SK-N-SH (cell line): Measurements from ENCODE around the gene PFKP. TPM values are rescaled to one million over a fixed set of nuclear protein-coding genes. Genes with fewer than 3 reads are reported as not detected.

Source experiments
- CTCF ChIA-PET: fragments of 300-600, 350-600 bp; formaldehyde crosslinking; extraction: SDS; loops from one replicate; lab custom pipeline; 2021; lab: Yijun Ruan, JAX
- POLR2A ChIA-PET: fragments of 350-600 bp; sonication (Branson Sonifier 250); formaldehyde crosslinking; extraction: SDS; loops from one replicate; lab custom pipeline; 2020; ENCODE audit warnings: antibody characterized with exemption, inconsistent platforms; lab: Yijun Ruan, JAX
- DNase-seq: peaks from one replicate; pipeline ENCODE4 v3.0.0; 2012
- H2AFZ ChIP-seq: fragments of 200-600 bp; sonication (generic); 2 replicates; pipeline ENCODE4 v1.8.1; 2016; ENCODE audit warnings: antibody characterized with exemption, mild to moderate bottlenecking, low read depth
- H3F3A ChIP-seq: fragments of 200-600 bp; sonication (generic); replicated peaks from 2 replicates; pipeline ENCODE3; 2016; ENCODE audit warnings: antibody characterized with exemption, mild to moderate bottlenecking; ENCODE audit not compliant: insufficient read depth
- H3K27ac ChIP-seq, 2 experiments: fragments of 200-500 bp in 1 of 2; fragments of 200-600 bp in 1 of 2; sonication (Bioruptor generic) in 1 of 2; sonication (generic), shearing (Covaris generic) in 1 of 2; 2 replicates each; pipeline versions ENCODE4 v1.5.1 to v1.6.1; 2014 to 2016; ENCODE audit warnings: low read depth in 2 of 2, inconsistent platforms in 1 of 2, low read length in 1 of 2, mild to moderate bottlenecking in 1 of 2, mixed read lengths in 1 of 2
- H3K27me3 ChIP-seq: fragments of 200-600 bp; sonication (generic), shearing (Covaris generic); 2 replicates; pipeline ENCODE4 v1.6.1; 2016; ENCODE audit warnings: mixed run types; ENCODE audit not compliant: insufficient read depth
- H3K36me3 ChIP-seq, 2 experiments: fragments of 200-500 bp in 1 of 2; fragments of 200-600 bp in 1 of 2; sonication (Bioruptor generic) in 1 of 2; sonication (generic) in 1 of 2; replicated peaks in 1 of 2; 2 replicates each; pipeline versions ENCODE3 to v1.5.1; 2014 to 2016; ENCODE audit warnings: low read length in 1 of 2, mild to moderate bottlenecking in 1 of 2; ENCODE audit not compliant: insufficient read depth in 2 of 2, control insufficient read depth in 1 of 2
- H3K4me1 ChIP-seq, 2 experiments: fragments of 200-500 bp in 1 of 2; fragments of 200-600 bp in 1 of 2; sonication (Bioruptor generic) in 1 of 2; sonication (generic), shearing (Covaris generic) in 1 of 2; 2 replicates each; pipeline versions ENCODE4 v1.5.1 to v1.6.1; 2014 to 2016; ENCODE audit warnings: low read depth in 1 of 2, low read length in 1 of 2, mixed run types in 1 of 2; ENCODE audit not compliant: insufficient read depth in 2 of 2, control insufficient read depth in 1 of 2
- H3K4me2 ChIP-seq: fragments of 200-600 bp; sonication (generic), shearing (Covaris generic); 2 replicates; pipeline ENCODE4 v1.6.1; 2017; ENCODE audit warnings: mixed run types
- H3K4me3 ChIP-seq, 2 experiments: fragments of 200-500 bp in 1 of 2; fragments of 200-600 bp in 1 of 2; sonication (Bioruptor generic) in 1 of 2; sonication (generic), shearing (Covaris generic) in 1 of 2; 2 replicates each; pipeline versions ENCODE4 v1.5.1 to v1.8.1; 2014 to 2016; ENCODE audit warnings: low read depth in 2 of 2, inconsistent platforms in 1 of 2, low read length in 1 of 2, mild to moderate bottlenecking in 1 of 2, mixed read lengths in 1 of 2, moderate library complexity in 1 of 2
- H3K79me2 ChIP-seq: fragments of 200-600 bp; sonication (generic); 2 replicates; pipeline ENCODE4 v1.8.1; 2017; ENCODE audit warnings: mild to moderate bottlenecking; ENCODE audit not compliant: insufficient read depth
- H3K9ac ChIP-seq: fragments of 200-600 bp; sonication (generic); 2 replicates; pipeline ENCODE4 v1.6.1; 2017; ENCODE audit warnings: mixed run types
- H3K9me2 ChIP-seq: fragments of 200-600 bp; sonication (generic); 2 replicates; pipeline ENCODE4 v1.6.1; 2017; ENCODE audit warnings: mixed run types
- H3K9me3 ChIP-seq: fragments of 200-600 bp; sonication (generic); 2 replicates; pipeline ENCODE4 v1.6.1; 2017; ENCODE audit warnings: mixed run types, mild to moderate bottlenecking, moderate library complexity
- H4K20me1 ChIP-seq: fragments of 200-600 bp; sonication (generic); 2 replicates; pipeline ENCODE4 v1.6.1; 2017; ENCODE audit warnings: mild to moderate bottlenecking, mixed run types; ENCODE audit not compliant: insufficient read depth
- EP300 ChIP-seq, 2 experiments: IDR thresholded peaks; 2 replicates each; pipeline versions ENCODE4 v1.4.0 to v1.6.1; 2012; ENCODE audit warnings: borderline replicate concordance in 1 of 2, low read depth in 1 of 2, low read length in 1 of 2
- JUND ChIP-seq: IDR thresholded peaks from 2 replicates; pipeline ENCODE4 v1.4.0; 2012
- NFIC ChIP-seq: IDR thresholded peaks from 2 replicates; pipeline ENCODE4 v1.4.0; 2012; ENCODE audit warnings: borderline replicate concordance
- RAD21 ChIP-seq: IDR thresholded peaks from 2 replicates; pipeline ENCODE4 v1.6.1; 2012; ENCODE audit warnings: mild to moderate bottlenecking, low read length
- RFX5 ChIP-seq: IDR thresholded peaks from 2 replicates; pipeline ENCODE4 v1.6.1; 2012; ENCODE audit warnings: mild to moderate bottlenecking, improper control_type of control experiment, low read length
- RXRA ChIP-seq: IDR thresholded peaks from 2 replicates; pipeline ENCODE4 v1.4.0; 2012; ENCODE audit warnings: low read depth, mild to moderate bottlenecking, borderline replicate concordance
- SIN3A ChIP-seq: IDR thresholded peaks from 2 replicates; pipeline ENCODE4 v1.6.1; 2012; ENCODE audit warnings: low read depth, mild to moderate bottlenecking, low read length, moderate library complexity, borderline replicate concordance
- TAF1 ChIP-seq: IDR thresholded peaks from 2 replicates; pipeline ENCODE4 v1.6.1; 2012; ENCODE audit warnings: low read depth, mild to moderate bottlenecking, low read length, moderate library complexity, borderline replicate concordance
- TEAD4 ChIP-seq: IDR thresholded peaks from 2 replicates; pipeline ENCODE4 v1.4.0; 2012; ENCODE audit warnings: mild to moderate bottlenecking, borderline replicate concordance; ENCODE audit not compliant: insufficient read depth
- WGBS: methylation state at CpG from one replicate; pipeline ENCODE4 v1.1.6; 2017; ENCODE audit warnings: low lambda C conversion rate; 5-methylcytosine and 5-hydroxymethylcytosine counted together
- polyA plus RNA-seq, 3 experiments: library from polyadenylated mRNA; depleted of rRNA; stranded (reverse); fragments of >200 nt; gene quantifications; 2 replicates each; pipeline ENCODE4 v1.2.3, GENCODE V29; 2012
- TF ChIP-seq, protein P1 (sequence below): IDR thresholded peaks from 2 replicates; pipeline ENCODE4 v1.6.1; 2012; ENCODE audit warnings: mild to moderate bottlenecking, low read depth, low read length, moderate library complexity
- TF ChIP-seq, protein P2 (sequence below): fragments of 150-350 bp; IDR thresholded peaks from 2 replicates; pipeline ENCODE4 v1.6.1; 2016; ENCODE audit warnings: mild to moderate bottlenecking, low read depth, low read length
- TF ChIP-seq, protein P3 (sequence below): IDR thresholded peaks from 2 replicates; pipeline ENCODE4 v1.4.0; 2012; ENCODE audit warnings: low read depth, borderline replicate concordance
- TF ChIP-seq, protein P4 (sequence below): IDR thresholded peaks from 2 replicates; pipeline ENCODE4 v1.4.0; 2012; ENCODE audit warnings: low read depth, borderline replicate concordance
- TF ChIP-seq, protein P5 (sequence below): IDR thresholded peaks from 2 replicates; pipeline ENCODE4; 2012

Gene PFKP
- polyA plus RNA-seq, 1 of the 3 experiments (the other 2 are of a cell fraction): 175 TPM

DNA sequence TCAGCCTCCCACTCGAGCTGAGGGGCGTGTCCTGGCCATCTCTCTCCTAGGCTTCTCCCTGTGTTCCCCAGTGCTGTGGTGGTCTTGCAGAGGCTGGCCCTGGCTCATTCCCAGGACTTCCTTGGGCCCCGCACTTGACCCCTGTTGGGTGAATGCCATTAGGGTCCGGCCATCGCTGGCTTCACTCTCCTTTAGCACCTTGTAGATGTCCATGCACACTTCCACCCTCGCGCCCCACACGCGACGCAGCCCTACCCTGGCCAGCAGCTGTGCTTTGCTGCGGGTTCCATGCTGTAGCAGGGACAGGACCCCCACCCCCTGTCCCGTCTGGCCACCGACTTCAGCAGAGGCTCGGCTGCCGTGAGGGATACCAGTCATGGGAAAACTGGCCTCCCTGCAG lies 58.9 kb downstream of the PFKP start (continued):
- no peak for TF ChIP-seq SIN3A
- TF ChIP-seq RAD21: no peak
- TF ChIP-seq TAF1: no peak
- no peak for TF ChIP-seq RFX5
- TF ChIP-seq, protein P1, sequence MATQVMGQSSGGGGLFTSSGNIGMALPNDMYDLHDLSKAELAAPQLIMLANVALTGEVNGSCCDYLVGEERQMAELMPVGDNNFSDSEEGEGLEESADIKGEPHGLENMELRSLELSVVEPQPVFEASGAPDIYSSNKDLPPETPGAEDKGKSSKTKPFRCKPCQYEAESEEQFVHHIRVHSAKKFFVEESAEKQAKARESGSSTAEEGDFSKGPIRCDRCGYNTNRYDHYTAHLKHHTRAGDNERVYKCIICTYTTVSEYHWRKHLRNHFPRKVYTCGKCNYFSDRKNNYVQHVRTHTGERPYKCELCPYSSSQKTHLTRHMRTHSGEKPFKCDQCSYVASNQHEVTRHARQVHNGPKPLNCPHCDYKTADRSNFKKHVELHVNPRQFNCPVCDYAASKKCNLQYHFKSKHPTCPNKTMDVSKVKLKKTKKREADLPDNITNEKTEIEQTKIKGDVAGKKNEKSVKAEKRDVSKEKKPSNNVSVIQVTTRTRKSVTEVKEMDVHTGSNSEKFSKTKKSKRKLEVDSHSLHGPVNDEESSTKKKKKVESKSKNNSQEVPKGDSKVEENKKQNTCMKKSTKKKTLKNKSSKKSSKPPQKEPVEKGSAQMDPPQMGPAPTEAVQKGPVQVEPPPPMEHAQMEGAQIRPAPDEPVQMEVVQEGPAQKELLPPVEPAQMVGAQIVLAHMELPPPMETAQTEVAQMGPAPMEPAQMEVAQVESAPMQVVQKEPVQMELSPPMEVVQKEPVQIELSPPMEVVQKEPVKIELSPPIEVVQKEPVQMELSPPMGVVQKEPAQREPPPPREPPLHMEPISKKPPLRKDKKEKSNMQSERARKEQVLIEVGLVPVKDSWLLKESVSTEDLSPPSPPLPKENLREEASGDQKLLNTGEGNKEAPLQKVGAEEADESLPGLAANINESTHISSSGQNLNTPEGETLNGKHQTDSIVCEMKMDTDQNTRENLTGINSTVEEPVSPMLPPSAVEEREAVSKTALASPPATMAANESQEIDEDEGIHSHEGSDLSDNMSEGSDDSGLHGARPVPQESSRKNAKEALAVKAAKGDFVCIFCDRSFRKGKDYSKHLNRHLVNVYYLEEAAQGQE: no peak
- TF ChIP-seq, protein P2, sequence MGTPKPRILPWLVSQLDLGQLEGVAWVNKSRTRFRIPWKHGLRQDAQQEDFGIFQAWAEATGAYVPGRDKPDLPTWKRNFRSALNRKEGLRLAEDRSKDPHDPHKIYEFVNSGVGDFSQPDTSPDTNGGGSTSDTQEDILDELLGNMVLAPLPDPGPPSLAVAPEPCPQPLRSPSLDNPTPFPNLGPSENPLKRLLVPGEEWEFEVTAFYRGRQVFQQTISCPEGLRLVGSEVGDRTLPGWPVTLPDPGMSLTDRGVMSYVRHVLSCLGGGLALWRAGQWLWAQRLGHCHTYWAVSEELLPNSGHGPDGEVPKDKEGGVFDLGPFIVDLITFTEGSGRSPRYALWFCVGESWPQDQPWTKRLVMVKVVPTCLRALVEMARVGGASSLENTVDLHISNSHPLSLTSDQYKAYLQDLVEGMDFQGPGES: no peak
- TF ChIP-seq EP300 (IDR thresholded peaks at IDR 0.05; ENCODE audit: borderline replicate concordance in 1 of 2, low read depth in 1 of 2, low read length in 1 of 2): no peak
- TF ChIP-seq TEAD4: no peak
- no peak for TF ChIP-seq JUND
- TF ChIP-seq NFIC: no peak

DNA sequence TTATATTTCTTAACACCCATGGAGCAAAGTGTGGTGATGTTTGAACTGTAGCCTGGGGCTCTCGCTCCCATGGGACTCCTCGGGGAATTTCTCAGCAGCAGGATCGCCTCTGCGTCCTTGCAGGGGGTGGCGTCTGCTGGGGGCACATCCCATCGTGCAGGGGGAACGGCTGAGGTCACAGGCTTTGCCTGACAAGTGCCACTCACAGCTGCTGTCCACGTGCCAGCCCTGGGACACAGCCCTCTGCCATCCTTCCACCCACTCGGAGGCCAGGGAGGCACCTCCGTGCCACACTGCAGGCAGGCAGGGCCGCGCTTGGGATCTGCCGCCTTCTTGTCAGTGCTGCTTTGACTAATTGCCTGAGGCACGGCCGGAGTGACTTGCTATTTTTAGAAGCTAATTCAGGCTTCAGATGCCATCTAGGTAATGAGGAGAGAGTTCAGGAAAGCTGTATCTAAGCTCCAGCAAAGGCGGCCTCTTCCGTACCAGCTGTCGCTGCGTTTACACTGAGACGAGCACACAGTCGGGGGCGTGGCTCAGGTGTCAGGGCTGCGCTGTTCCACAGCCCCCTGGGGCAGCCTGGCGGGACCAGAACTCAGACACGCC lies 59.5 kb downstream of the PFKP start:
- Histone ChIP-seq H4K20me1 (no peaks in the 10 kb centered on the region), H3F3A (peaks cover 5% of the 10 kb centered on the region), H3K27ac (no peak overlapping the region; a peak in 1 of 4 replicates), H3K4me1 (no peaks in the 10 kb centered on the region; a peak in 1 of 4 replicates), H3K9me2 (no peaks in the 10 kb centered on the region), H3K9me3 (no peaks in the 10 kb centered on the region), H3K9ac (no peak overlapping the region), H3K27me3 (no peaks in the 10 kb centered on the region), H3K36me3 (peaks cover 50 to 76% of the 10 kb centered on the region in 2 experiments), H3K4me3 (no peak overlapping the region), H2AFZ (no peak overlapping the region), H3K4me2 (no peak overlapping the region), H3K79me2 (peaks cover 14% of the 10 kb centered on the region; the same call in 1 of the 2 replicates)
- WGBS: 78% methylated on average over 25 of the region's 25 CpGs
- ChIA-PET CTCF (no interaction called here), POLR2A (no interaction called here)
- no peak for DNase-seq
- TF ChIP-seq, protein P3, sequence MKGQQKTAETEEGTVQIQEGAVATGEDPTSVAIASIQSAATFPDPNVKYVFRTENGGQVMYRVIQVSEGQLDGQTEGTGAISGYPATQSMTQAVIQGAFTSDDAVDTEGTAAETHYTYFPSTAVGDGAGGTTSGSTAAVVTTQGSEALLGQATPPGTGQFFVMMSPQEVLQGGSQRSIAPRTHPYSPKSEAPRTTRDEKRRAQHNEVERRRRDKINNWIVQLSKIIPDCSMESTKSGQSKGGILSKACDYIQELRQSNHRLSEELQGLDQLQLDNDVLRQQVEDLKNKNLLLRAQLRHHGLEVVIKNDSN: no peak
- no peak for TF ChIP-seq RAD21
- TF ChIP-seq, protein P4, sequence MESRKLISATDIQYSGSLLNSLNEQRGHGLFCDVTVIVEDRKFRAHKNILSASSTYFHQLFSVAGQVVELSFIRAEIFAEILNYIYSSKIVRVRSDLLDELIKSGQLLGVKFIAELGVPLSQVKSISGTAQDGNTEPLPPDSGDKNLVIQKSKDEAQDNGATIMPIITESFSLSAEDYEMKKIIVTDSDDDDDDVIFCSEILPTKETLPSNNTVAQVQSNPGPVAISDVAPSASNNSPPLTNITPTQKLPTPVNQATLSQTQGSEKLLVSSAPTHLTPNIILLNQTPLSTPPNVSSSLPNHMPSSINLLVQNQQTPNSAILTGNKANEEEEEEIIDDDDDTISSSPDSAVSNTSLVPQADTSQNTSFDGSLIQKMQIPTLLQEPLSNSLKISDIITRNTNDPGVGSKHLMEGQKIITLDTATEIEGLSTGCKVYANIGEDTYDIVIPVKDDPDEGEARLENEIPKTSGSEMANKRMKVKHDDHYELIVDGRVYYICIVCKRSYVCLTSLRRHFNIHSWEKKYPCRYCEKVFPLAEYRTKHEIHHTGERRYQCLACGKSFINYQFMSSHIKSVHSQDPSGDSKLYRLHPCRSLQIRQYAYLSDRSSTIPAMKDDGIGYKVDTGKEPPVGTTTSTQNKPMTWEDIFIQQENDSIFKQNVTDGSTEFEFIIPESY: no peak
- TF ChIP-seq RXRA: no peak
- TF ChIP-seq, protein P5, sequence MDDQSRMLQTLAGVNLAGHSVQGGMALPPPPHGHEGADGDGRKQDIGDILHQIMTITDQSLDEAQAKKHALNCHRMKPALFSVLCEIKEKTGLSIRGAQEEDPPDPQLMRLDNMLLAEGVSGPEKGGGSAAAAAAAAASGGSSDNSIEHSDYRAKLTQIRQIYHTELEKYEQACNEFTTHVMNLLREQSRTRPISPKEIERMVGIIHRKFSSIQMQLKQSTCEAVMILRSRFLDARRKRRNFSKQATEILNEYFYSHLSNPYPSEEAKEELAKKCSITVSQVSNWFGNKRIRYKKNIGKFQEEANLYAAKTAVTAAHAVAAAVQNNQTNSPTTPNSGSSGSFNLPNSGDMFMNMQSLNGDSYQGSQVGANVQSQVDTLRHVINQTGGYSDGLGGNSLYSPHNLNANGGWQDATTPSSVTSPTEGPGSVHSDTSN: no peak
- no peak for TF ChIP-seq RFX5
